GM04503 (cell line): Measurements from ENCODE around the gene KCTD10.
A peak's percentile ranks its signal among the peaks of the same experiment; 100 is the strongest.

Source experiments
- DNase-seq: peaks from one replicate; pipeline ENCODE4 v3.0.0-alpha.2; 2012; ENCODE audit warnings: low read depth

KCTD10 gene, protein sequence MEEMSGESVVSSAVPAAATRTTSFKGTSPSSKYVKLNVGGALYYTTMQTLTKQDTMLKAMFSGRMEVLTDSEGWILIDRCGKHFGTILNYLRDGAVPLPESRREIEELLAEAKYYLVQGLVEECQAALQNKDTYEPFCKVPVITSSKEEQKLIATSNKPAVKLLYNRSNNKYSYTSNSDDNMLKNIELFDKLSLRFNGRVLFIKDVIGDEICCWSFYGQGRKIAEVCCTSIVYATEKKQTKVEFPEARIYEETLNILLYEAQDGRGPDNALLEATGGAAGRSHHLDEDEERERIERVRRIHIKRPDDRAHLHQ

DNA sequence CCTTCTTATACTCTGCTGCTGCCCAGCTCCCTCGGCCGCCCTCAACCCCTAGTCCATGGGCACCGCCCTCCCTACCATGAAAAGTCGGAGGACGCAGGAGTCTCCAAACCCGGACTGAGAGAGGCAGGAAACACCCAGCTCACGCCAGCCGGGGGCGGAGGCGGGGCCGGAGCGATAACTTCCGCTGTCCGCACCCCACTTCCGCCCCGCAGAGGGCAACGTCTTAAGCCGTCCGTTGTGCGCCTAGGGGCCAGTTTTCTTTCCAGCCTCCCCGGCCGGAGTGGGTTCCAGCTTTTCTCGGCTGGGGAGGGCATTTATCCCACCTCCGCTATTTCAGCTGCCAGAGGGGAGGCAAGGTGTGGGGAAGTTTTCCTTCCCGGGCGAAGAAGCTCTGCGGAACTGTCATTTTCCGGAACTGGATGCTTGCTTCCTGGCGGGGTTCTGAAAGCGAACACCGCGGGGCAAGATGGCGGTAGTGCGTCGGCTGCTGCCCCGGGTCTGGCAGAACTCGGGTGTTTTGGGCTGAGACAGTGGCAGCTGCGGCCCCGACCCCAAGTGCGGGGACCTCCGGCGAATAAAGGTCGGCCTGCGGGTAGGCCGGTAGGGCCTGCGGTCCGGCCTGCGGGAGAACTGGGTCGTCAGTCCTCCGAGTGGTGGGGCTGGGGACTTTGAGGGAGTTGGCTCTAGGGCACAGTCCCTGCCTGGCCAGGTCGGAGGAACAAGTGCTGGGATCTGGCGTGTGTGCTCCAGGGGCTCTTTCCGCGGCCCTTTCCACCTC lies at the start of gene KCTD10, which contains the start of gene UBE3B:
Gene KCTD10 (minus strand): TSS at position 116 of the 778 bp plus-strand sequence. CDS start 38 bp downstream, at position 78.
Gene UBE3B (plus strand): TSS at position 450 of the 778 bp plus-strand sequence. CDS start 5,918 bp downstream, outside the sequence.
- DNase-seq, result peak; percentile 57

DNA sequence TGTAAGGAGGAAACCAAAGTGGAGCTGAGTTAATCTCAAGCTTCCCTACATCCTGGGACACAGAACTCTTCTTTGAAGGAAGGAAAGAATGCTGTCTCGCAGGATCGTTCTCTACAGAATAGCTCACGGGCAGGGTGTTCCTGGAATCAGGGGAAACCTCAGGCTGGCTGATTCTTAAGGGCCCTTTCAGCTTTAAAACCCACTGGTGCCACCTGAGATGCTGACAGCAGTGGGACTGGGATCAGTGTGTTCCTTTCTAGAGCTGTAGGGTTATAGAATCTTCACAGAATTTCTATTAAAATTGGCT lies 48.1 kb upstream of the KCTD10 start:
- DNase-seq, result no peak

DNA sequence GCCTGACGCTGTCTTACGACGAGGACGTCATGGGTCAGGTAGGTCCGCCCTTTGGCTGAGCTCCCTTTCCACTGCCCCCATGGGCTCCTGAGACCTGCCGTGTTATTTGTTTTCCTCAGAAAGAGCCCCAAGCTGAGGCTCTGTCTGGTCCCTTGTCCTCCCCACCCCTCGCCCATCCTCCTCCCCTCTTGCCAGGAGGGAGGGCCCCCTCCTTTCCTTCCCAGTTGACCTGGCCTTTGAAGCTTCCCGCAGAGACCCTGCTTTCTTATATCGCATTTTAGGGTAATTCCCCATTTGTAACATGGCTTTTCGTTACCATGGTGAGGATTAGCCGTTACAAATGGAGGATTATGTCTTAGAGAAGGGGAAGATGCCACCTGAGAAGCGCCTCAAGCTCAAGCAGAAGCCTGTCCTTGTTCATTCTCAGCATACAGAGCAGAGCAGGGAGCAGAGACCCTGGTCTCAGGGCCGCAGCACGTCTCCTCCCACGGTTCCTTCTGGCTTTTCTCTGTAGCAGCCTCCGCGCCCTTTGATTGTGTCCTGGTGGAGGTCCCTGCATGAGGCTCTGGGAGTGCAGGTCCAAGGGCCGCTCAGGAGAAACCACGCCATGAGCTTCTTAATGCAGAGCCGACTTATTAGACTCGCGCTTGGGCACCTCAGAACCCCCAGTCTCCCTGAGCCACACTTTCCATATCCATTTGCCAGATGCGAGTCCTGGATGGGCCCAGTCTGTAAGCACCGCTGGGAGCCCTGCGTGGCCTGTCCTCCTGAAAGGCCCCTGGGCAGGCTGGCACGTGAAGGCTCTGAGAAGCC lies 47.6 kb upstream of the KCTD10 start:
- no peak for DNase-seq

DNA sequence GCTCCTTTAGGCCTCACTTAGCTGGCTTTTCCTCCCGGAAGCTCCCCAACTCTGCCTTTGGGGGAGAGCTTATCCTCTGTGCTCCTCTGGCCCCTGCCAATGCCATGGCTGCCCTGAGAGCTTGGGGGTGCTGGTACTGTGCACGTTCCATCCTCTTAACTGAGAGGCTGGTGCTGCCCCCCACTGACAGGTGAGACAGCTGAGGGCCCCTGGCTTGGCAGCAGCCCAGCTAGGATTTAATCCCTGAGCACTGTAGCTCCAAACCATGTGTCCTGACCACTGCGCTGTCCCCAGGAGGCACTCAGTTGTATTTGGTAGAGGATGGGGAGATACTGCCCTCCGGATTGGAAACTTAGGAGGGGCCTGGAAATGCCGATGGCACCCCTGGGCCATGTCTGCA lies 46.4 kb upstream of the KCTD10 start:
- no peak for DNase-seq

DNA sequence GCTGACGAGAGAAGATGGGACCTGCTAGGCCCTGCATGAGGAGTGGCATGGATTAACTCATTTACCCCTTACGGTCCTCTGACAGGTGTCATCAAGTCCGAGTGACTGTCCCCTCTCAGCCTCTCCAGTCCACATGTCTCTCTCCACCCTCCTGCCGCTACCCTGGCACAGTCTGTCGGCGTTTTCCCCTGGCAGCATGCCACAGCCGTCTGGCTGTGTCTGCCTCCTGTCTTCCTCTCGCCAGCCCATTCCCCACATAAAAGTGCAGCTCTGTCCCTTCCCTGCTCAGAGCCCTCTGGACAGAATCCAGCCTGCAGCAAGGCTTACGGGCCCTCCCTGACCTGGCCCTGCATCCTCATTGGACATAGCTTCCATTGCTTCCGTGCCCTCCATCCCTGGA lies 46.0 kb upstream of the KCTD10 start:
- DNase-seq, result no peak

DNA sequence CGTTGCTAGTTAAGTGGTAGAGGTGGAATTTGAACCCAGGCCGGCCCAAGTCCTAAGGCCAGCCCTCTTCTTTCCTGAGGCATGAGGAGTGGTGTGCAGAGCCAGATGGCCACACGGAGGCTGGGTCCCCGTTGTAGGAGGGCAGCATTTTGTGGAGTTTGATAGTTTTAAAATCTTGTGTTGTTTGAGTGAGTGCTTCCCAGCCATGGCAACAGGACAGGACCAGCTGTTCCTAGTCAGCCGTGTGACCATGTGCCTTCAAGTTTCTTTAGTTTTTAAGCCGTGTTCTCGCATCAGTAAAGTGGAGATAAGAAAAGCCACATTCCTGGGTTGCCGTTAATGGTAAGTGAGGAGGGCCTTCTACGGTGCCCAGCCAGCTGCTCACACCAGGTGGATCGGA lies 44.7 kb upstream of the KCTD10 start:
- no peak for DNase-seq

DNA sequence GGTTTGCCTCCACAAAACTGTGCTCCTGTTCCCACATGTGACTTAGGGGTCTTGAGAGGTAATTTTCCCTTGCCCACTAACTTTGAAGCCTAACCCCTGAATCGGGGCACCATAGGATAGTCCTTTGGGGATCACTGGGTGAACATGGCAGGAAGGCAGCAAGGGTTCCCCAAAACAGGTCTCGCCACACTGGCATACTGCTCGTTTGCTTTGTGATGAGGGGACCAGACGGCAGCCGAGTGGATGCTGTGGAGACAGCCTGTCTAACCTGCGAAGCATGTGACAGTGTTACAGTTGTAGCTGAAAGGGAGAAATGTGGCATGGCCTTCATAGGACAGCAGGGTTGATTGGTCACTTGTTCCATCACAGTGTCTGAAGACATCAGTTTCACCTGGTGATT lies 42.7 kb upstream of the KCTD10 start:
- no peak for DNase-seq

DNA sequence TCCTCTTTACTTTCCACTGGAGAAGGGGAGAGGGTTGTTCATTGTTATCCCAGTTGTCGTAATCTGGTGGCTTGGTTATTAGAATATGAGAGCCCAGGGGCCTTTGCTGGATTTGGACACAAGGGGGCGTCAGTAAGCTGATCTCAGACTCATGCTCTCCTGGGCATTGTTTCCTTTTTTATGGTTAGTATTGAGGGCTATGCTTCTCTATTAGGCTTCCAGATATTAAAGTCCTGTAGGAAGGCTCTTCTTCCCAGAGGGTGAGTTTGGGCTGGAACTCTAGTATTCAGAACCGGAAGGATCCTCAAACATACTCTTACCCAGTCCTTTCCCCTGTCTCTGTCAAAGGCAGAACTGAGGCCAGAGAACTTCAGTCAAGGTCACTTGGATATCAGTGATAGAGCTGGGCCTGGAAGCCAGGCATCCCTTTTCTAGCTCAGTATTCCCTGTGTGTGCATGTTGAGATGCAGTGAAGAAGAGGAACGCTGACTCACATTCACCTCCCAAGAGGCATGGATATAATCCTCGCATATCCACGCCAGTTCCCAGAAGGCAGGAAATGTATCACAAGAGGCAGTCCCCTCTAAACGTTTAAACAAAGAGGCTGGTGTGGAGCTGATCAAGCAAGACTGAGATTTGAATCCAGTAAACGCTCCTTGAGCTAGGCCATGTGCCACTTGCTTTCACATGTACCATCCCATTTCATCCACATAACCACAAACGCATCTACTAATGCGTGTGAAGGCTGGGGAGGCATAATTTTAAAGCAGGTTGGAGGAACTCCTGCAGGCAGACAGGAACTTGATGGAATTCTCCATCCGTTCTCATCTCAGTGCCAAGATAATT lies 41.9 kb upstream of the KCTD10 start:
- peak; percentile 66 for DNase-seq

DNA sequence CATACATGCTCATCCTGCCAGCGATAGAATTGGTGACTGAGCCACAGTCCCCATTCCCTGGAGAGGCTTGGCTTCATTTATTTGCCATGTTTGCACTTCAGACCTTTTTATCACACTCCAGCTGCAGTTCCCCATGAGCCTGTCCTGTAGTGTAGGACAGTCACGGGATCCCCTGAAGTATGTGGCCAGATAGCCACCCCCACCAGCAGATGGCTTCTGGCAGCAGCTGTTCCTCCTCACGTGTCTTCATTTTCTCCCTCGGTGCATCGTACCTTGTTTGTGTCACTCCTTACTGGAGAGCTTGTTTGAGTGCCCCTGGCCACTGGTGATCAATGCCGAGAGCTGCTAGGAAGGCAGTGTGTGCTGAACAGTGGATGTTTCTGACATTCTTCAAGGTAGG lies 40.5 kb upstream of the KCTD10 start:
- no peak for DNase-seq

DNA sequence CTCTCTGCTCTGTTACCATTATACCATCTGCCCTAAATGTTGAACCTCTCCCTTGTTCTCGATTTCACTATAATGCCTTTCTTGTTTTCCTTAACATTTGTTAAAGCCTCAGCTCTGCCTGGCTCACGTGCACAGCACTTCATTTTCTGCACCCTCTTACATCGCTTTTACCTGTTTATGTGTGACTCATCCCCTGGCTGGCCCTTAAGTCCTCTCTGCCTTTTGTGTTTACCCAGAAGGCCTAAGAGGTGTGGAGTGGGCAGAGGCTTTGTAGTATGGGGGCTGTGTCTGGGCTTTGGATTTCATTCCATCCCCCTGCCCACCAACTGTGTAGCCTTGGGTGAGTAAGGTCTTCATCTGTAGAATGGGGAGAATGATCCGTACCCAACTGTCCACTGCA lies 36.9 kb upstream of the KCTD10 start:
- no peak for DNase-seq

DNA sequence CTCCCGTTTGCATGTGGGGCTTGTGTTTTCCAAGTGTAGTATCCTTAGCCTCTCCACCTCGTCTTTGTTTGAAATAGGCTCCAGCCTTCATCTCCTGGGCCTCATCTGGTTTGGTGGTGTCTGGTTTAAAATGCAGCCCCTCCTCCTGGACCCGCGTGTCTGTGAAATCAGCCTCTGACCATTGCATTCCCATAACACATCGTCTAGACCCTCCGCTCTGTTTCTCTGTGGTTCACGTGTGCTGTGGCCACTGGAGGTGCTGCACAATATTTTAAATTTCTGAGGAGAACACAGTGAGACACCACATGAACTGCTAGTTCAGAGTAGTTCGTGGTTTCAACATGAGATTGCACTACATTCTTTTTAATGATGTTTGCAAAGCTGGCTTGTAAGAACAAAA lies 36.0 kb upstream of the KCTD10 start:
- DNase-seq, result no peak

DNA sequence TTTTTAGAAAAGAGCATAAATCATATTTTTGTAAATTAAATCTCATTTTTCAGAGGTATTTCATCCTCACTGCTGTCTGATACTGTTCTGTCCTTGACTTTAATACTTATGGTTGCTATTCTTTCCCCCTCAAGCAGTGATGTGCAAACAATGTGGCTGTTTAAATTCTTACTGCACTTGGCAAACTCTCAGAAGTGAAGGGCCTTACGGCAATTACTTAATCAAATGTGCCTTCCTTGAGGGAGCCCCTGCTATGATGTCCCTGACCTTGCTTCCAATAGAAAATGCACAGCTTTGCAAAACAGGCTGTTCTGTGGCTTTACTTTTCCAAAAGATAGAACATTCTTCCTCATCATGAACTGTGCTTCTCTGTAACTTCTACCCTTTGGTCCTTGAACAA lies 35.5 kb upstream of the KCTD10 start:
- no peak for DNase-seq

DNA sequence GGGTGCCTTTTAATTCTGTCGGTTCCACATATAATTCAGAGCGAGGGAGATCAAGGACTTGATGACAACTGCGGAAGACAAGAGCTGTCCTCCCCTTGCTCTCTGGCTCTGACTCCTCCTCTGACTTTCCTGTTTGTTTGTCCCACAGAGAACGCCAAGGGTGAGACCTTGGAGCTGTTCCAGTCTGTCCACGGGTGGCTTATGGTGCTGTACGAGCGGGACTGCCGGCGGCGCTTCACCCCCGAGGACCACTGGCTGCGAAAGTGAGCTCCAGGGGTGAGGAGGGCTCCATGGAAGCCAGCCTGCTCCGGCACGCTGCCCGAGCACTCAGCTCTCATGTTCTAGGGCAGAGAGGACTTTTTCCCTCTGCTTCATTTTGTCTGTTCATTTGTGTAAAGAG lies 33.1 kb upstream of the KCTD10 start:
- no peak for DNase-seq

DNA sequence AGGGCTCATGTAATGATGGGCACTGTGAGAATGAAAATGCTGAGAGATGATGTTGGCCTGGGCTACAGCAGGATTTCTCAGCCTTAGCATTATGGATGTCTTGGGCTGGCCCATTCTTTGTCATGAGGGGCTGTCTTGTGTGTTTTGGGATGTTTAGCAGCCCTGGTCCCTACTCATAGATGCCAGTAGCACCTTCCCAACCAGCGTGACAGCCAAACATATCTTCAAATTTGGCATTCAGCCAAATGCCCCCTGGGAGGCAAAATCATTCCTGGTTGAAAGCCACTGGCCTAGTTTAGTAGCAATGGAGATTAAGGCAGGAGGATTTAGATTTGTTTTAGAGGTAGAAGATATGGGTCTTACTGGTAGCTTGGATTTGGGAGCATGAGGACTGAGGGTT lies 27.0 kb upstream of the KCTD10 start:
- DNase-seq, result no peak

DNA sequence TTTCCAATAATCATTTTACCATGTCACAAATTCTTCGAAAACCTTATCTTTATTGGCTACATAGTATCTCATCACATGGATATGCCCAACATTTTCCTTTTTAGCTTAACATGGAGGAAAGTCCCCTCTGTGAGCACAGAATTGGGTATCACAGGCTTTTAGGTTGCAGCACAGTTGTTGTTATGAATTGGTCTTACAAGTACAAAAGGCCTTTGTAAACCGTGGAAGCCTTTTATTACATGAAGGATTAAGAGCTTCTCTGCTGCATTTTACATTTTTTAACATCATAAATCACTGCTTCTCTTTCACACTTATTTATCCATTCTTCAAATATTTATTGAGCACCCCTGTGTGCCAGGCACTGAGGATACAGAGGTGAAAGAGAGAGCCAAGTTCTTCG lies 26.5 kb upstream of the KCTD10 start:
- no peak for DNase-seq

DNA sequence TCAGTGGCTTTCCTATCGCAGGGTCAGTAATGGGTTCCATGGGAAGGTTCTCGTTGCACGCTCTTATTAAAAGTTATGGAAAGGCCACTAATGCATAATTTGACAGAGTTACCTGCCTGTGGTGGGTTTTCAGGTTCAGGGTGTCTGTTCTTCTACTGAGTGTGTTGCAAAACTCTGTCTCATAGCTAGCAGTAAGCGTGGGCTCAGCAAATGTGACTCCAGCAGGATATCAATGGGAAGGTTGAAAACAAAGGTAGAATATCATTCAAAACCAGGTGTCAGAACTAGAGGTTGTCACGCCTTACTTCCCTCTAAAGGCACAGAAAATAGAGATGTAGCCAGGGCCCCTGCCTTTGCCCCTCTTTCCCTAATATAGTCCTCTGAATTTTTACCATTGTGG lies 25.2 kb upstream of the KCTD10 start:
- no peak for DNase-seq

DNA sequence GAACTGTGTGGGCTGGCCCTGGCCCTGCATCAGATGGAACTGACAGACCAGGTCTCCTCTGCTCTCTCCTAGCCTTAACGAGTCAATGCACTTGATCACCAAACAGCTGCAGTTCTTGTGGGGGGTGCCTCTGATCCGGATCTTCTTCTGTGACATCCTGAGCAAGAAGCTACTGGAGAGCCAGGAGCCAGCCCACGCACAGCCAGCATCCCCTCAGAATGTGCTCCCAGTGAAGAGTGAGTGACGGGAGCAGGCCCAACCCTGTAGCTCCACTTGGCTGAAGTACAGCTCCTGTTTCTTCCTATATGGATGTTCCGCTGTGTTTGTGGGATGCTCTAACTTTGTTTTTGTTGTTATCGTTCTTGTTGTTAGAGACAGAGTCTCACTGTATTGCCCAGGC lies 24.2 kb upstream of the KCTD10 start:
- no peak for DNase-seq

DNA sequence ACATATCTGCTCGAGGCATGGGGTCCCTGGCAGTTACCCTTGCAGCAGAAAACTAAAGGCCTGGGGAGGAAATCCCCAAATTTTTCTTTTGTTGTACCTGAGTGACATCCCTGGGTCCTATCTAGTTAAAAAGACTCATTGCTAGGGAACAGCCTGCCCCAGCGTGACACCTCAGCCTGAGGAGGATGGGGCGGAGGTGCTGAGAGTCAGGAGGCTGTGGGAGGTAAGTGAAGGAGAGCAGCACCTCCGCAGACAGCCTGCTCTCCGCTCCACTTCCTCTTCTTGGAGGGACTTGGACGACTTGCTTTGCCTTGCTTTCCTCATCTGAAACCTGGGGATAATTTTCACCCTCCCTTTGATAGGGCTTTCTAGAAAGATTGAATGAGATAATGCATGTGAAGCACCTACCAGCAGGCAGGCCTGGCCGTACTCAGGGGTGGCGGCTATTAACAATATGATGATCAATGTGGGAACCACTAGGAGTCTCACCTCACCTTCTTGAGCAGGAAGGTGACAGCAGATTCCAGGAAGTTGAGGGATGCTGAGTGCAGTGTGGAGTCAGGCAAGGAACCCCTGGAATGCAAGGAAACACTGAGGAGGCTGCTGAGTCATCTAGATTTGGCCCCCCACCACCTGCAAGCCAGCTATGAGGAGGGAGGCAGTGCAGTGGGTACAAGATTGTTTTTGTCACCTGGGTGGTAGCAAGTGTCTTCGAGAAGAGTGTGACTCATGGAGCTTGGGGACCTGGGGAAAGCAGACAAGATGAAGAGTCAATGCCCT lies 23.5 kb upstream of the KCTD10 start:
- no peak for DNase-seq

DNA sequence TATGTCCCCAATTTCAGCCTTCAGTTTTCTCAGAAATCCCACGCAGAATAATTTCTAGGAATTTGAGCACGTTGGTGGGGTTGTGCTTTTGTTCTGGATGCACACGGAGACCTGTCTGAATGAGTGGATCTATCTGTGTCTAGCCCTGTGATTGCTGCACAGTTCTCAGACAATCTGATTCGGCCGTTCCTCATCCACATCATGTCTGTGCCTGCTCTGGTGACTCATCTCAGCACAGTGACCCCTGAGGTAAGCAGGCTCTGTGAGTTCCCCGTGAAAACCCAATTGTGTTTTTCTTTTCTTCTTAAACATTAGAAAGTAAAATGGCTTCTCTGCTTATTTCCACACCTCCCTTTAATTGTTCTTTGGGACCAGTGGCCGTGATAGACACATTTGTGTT lies 20.6 kb upstream of the KCTD10 start:
- no peak for DNase-seq

DNA sequence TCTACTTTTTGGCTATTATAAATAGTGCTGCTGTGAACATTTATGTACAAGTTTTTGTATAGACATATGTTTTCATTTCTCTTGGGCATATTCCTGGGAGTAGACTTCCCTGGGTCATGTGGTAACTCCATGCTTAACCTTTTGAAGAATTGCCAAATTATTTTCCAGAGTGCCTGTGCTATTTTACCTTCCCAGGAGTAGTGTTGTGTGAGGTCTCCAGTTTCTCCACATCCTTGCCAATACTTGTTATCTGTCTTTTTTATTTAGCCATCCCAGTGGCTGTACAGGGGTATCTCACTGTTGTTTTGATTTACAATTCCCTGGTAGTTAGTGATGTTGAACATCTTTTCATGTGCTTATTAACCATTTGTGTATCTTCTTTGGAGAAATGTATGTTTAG lies 19.2 kb upstream of the KCTD10 start:
- DNase-seq, result no peak

DNA sequence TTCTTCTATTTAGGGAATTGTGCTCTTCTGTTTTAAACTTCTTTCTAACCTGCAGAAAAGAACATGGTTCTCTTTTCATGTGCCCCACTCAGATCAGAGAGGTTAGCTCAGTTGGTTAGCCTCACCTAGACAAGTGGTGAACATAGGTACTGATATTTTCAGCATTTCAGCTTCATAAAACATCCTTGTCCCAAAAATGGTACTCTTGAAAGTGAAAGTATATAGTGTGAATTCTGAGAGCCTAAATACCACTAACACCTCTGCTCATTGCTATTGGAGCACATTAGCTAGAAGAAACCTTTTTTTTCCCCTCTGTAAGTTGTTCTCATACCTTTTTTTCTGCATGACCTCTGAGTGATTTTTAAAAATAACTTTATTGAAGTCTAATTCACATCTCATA lies 17.9 kb upstream of the KCTD10 start:
- DNase-seq, result no peak
